ENCODE data around the gene ICE1. TPM values are rescaled to one million over a fixed set of nuclear protein-coding genes. Genes with fewer than 3 reads are reported as not detected.

ICE1 gene
- total and polyA plus RNA-seq, 2 of the 4 experiments (the other 2 are of a cell fraction) = 9.0 to 18.5 TPM

DNA sequence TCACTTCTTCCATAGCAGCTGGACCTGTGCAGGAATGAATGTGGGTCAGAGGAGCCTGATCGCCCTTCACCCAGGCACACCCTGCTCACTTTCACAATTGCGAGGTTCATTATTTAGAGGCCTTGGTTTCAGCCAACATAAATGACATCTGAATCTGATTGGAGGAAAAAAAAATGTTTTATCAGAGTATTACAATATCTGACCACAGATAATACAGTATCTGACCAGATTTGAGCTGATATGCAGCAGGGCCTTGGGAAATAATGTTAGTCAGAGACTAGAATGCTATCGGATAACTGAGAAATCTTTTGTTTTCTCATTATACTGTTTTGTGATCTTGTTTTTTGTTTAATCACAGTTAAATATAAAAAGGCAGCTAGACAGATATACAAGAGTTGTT, 7.7 kb downstream of the ICE1 start:
- Histone ChIP-seq H2BK5ac (ENCODE audit: low read depth, low read length, poor library complexity, severe bottlenecking) (no peak overlapping the region), H2AK9ac (replicated peaks; ENCODE audit: low read depth, low read length, poor library complexity) (no peak overlapping the region), H3K36me3 (ENCODE audit: control insufficient read depth, insufficient read depth, low read length) (no peaks in the 10 kb centered on the region; the same call in 1 of the 2 replicates), H3K9me3 (ENCODE audit: control insufficient read depth, insufficient read depth, low read length) (no peaks in the 10 kb centered on the region), H3K18ac (ENCODE audit: low read depth, low read length) (no peak overlapping the region), H3K14ac (replicated peaks; ENCODE audit: low read depth, low read length) (no peak overlapping the region), H2BK120ac (ENCODE audit: low read depth, low read length) (no peak overlapping the region), H3K4me1 (ENCODE audit: control insufficient read depth, insufficient read depth, low read length) (peaks cover 4% of the 10 kb centered on the region), H4K8ac (ENCODE audit: low read depth in 2 of 2, low read length in 2 of 2) (no peak overlapping the region), H3K4me2 (ENCODE audit: low read depth, low read length) (no peak overlapping the region), H2BK20ac (ENCODE audit: low read depth, low read length) (no peak overlapping the region), H3K9ac (ENCODE audit: low read depth, low read length) (no peak overlapping the region), H4K20me1 (ENCODE audit: insufficient read depth, low read length) (peaks cover 57% of the 10 kb centered on the region), H3K27me3 (ENCODE audit: control insufficient read depth, insufficient read depth, low read length) (no peaks in the 10 kb centered on the region), H3K9me1 (ENCODE audit: insufficient read depth, low read length) (peaks cover 9% of the 10 kb centered on the region; the same call in 1 of the 2 replicates), H3K27ac (ENCODE audit: insufficient read depth, low read length) (no peak overlapping the region), H3K56ac (ENCODE audit: extremely low read depth, insufficient read depth, low read length) (no peak overlapping the region), H3K4ac (ENCODE audit: low read depth, low read length) (no peak overlapping the region), H4K5ac (ENCODE audit: low read depth, low read length) (no peak overlapping the region), H3K23ac (ENCODE audit: low read depth, low read length) (no peak overlapping the region), H3K79me1 (ENCODE audit: low read depth in 1 of 2, low read length in 2 of 2) (peaks cover 14 to 57% of the 10 kb centered on the region in 2 experiments), H4K91ac (ENCODE audit: insufficient read depth, low read depth, low read length) (no peak overlapping the region), H2BK15ac (ENCODE audit: low read depth, low read length) (no peak overlapping the region), H3K4me3 (ENCODE audit: insufficient read depth, low read depth, low read length) (no peak overlapping the region), H2AK5ac (ENCODE audit: low read depth, low read length) (no peak overlapping the region), H2AFZ (replicated peaks; ENCODE audit: low read length, poor library complexity) (no peak overlapping the region)
- ChIA-PET POLR2A (ENCODE audit: unreplicated experiment) (no interaction called here), CTCF (interaction anchor here (1.4 kb wide), 1 partner anchor 11 kb away, joined by 3 read pairs; no protein-coding TSS in a partner anchor)
- dilution Hi-C loops (cut with HindIII; ENCODE audit: low sequenced_read_pairs, unreplicated experiment) (no loop called here), in situ Hi-C loops (cut with MboI; ENCODE audit: low sequenced_read_pairs) (no loop called here), intact Hi-C loops (cut with micrococcal nuclease) (no loop called here)
- TF ChIP-seq, protein P1, sequence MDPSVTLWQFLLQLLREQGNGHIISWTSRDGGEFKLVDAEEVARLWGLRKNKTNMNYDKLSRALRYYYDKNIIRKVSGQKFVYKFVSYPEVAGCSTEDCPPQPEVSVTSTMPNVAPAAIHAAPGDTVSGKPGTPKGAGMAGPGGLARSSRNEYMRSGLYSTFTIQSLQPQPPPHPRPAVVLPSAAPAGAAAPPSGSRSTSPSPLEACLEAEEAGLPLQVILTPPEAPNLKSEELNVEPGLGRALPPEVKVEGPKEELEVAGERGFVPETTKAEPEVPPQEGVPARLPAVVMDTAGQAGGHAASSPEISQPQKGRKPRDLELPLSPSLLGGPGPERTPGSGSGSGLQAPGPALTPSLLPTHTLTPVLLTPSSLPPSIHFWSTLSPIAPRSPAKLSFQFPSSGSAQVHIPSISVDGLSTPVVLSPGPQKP (IDR thresholded peaks at IDR 0.05; ENCODE audit: borderline replicate concordance, low read depth, low read length) = no peak
- TF ChIP-seq FOS (IDR thresholded peaks at IDR 0.05; ENCODE audit: low read depth, low read length) (no peak), RCOR1 (IDR thresholded peaks at IDR 0.05; ENCODE audit: insufficient replicate concordance, low read length) (no peak), NFE2L2 (IDR thresholded peaks at IDR 0.05; ENCODE audit: low read depth, low read length) (no peak), MXI1 (IDR thresholded peaks at IDR 0.05; ENCODE audit: borderline replicate concordance, low read depth, low read length) (no peak), CHD1 (IDR thresholded peaks at IDR 0.05; ENCODE audit: low read depth, low read length) (no peak)
- DNase-seq (no peak), ATAC-seq (ENCODE audit: low read depth) (no peak)
- BruUV-seq (replicated peaks) = no TSS peak
- WGBS, 2 experiments (ENCODE audit: extremely low coverage in 2 of 2, insufficient read length in 1 of 2) = no CpG with 5 or more reads among the region's 3 CpGs
